Stomach (tissue), 9 donors: ENCODE results near the gene ACKR4. TPM values are rescaled to one million over a fixed set of nuclear protein-coding genes. Genes with fewer than 3 reads are reported as not detected.
"Not testable (repeated sequence)": the region's sequence is repeated elsewhere in the genome, so short reads cannot be mapped to it uniquely, and the experiment has no call there.

Experiments
- DNase-seq, 2 donors: peaks; one replicate each; pipeline versions ENCODE4 v3.0.0 to v3.0.0-alpha.2; 2013 to 2019
- H3K27ac ChIP-seq, 5 donors: fragments of 200-600 bp in 4 of 5; sonication (generic) in 4 of 5; one replicate each; pipeline ENCODE4 v1.5.1; 2013 to 2019; ENCODE audit warnings: mild to moderate bottlenecking in 1 of 5, moderate library complexity in 1 of 5
- H3K27me3 ChIP-seq, 3 donors: fragments of 200-600 bp; sonication (generic); one replicate each; pipeline ENCODE4 v1.5.1; 2017 to 2019; ENCODE audit warnings: mixed run types in 1 of 3
- H3K36me3 ChIP-seq, 4 donors: fragments of 200-600 bp; sonication (generic); 1 replicate in 3 of 4; 2 replicates in 1 of 4; pipeline ENCODE4 v1.5.1; 2016 to 2019
- H3K4me1 ChIP-seq, 4 donors: fragments of 200-600 bp; sonication (generic); one replicate each; pipeline ENCODE4 v1.5.1; 2016 to 2019
- H3K4me3 ChIP-seq, 4 donors: fragments of 200-600 bp; sonication (generic) in 3 of 4; one replicate each; pipeline ENCODE4 v1.5.1; 2016 to 2019; ENCODE audit warnings: mild to moderate bottlenecking in 1 of 4
- H3K9me3 ChIP-seq, 4 donors: fragments of 200-600 bp; sonication (generic); one replicate each; pipeline ENCODE4 v1.5.1; 2016 to 2019
- CTCF ChIP-seq, 7 experiments: fragments of 450-650 bp in 4 of 7; fragments of 200-600 bp in 3 of 7; sonication (generic) in 3 of 7; IDR thresholded peaks; one replicate each; pipeline ENCODE4 v1.5.1; 2016 to 2019; ENCODE audit warnings: antibody characterized with exemption in 7 of 7, control low read depth in 2 of 7, mild to moderate bottlenecking in 1 of 7
- EP300 ChIP-seq: sonication (generic); formaldehyde crosslinking; IDR thresholded peaks from one replicate; pipeline ENCODE4 v1.6.1; 2017; ENCODE audit warnings: antibody characterized with exemption
- POLR2A ChIP-seq, 4 donors: fragments of 450-650 bp; IDR thresholded peaks; one replicate each; pipeline ENCODE4 v1.6.1; 2016; ENCODE audit warnings: antibody characterized with exemption in 4 of 4, control low read depth in 2 of 4, mild to moderate bottlenecking in 1 of 4, moderate library complexity in 1 of 4
- POLR2AphosphoS5 ChIP-seq, 3 donors: sonication (generic); formaldehyde crosslinking; IDR thresholded peaks; one replicate each; pipeline ENCODE4 v1.6.1; 2016; ENCODE audit warnings: antibody characterized with exemption in 3 of 3
- WGBS, 5 donors: extraction: QIAGEN DNeasy Blood & Tissue Kit in 3 of 5; methylation state at CpG; one replicate each; pipeline versions ENCODE4 v1.1.5 to v1.1.7; 2013 to 2018; 5-methylcytosine and 5-hydroxymethylcytosine counted together
- intact Hi-C: fragments of 100-400 bp; cut with DNase I; formaldehyde crosslinking; loops from one replicate; pipeline ENCODE4 v1.15.1; 2023; ENCODE audit warnings: low total_unique reads
- polyA plus RNA-seq, 3 donors: library from polyadenylated mRNA; stranded (reverse); fragments of 200-250 nt; gene quantifications; one replicate each; pipeline ENCODE4 v1.2.3, GENCODE V29; 2013
- total RNA-seq, 5 donors: library from RNA; depleted of rRNA; stranded (reverse); fragments of >200 nt; gene quantifications; one replicate each; pipeline versions ENCODE4 v1.1.0 to v1.2.3, GENCODE V29; 2014 to 2016
- donor health status: healthy with polysubstance abuse.
- donor health status: Bipolar disorder and iron deficiency.
- donor health status: healthy.

ACKR4 gene
- total and polyA plus RNA-seq, 8 donors, result 0.58 to 16.7 (median 2.4) TPM

- WGBS, 5 donors, result 36 to 60% (median 46%) methylated on average over 2 of the region's 2 CpGs
- H3K36me3 ChIP-seq, result peaks cover 0 to 19% (median 15%) of the 10 kb centered on the region in 4 donors
- H3K27me3 ChIP-seq, result no peaks in the 10 kb centered on the region
- no peak for DNase-seq
- intact Hi-C loops, result no loop called here
- no peak for TF ChIP-seq POLR2A (IDR thresholded peaks at IDR 0.05)
- no peak for TF ChIP-seq POLR2AphosphoS5 (IDR thresholded peaks at IDR 0.05)
- TF ChIP-seq CTCF (IDR thresholded peaks at IDR 0.05), result no peak
- no peak for TF ChIP-seq EP300
- H3K4me3 ChIP-seq, result peak overlapping the region in 3 of 4 donors; percentile 12 to 25 (median 23)
- H3K9me3 ChIP-seq, result no peaks in the 10 kb centered on the region
- peaks cover 0 to 13% (median 0%) of the 10 kb centered on the region in 4 donors for H3K4me1 ChIP-seq
- peak overlapping the region in 4 of 5 donors; percentile 5 to 60 (median 42) for H3K27ac ChIP-seq
Measured at GRCh38 chr3:132597660-132598059, 590 bp downstream of the ACKR4 start.

- no peak overlapping the region for H3K27ac ChIP-seq
Measured at GRCh38 chr3:132598181-132598580, 1.1 kb downstream of the ACKR4 start.

GRCh38 chr3:132600614-132601013, 3.5 kb downstream of the ACKR4 start:
- peak in 1 of 2 donors; percentile 46 for DNase-seq
- H3K9me3 ChIP-seq, H3K4me3 ChIP-seq, H3K27ac ChIP-seq, H3K27me3 ChIP-seq, intact Hi-C loops: not testable (repeated sequence)
- Histone ChIP-seq H3K4me1 (peaks cover 0 to 14% (median 3%) of the 10 kb centered on the region in 4 donors), H3K36me3 (peaks cover 0 to 36% (median 27%) of the 10 kb centered on the region in 4 donors)
- WGBS, 5 donors, result no CpG with 5 or more reads among the region's 1 CpG

More at GRCh38 chr3:132598181-132598580, 1.1 kb downstream of the ACKR4 start:
- TF ChIP-seq POLR2AphosphoS5 (IDR thresholded peaks at IDR 0.05) (no peak), CTCF (IDR thresholded peaks at IDR 0.05) (no peak), POLR2A (IDR thresholded peaks at IDR 0.05) (no peak), EP300 (no peak)
- peak overlapping the region in 1 of 4 donors; percentile 25 for H3K4me3 ChIP-seq
- H3K4me1 ChIP-seq, result peaks cover 0 to 13% (median 0%) of the 10 kb centered on the region in 4 donors
- 44 to 59% (median 51%) methylated on average over 3 of the region's 3 CpGs for WGBS, 5 donors
- H3K36me3 ChIP-seq, result peaks cover 0 to 24% (median 20%) of the 10 kb centered on the region in 4 donors
- H3K27me3 ChIP-seq, result no peaks in the 10 kb centered on the region
- no peak for DNase-seq
- intact Hi-C loops, result no loop called here
- no peaks in the 10 kb centered on the region for H3K9me3 ChIP-seq

DNA sequence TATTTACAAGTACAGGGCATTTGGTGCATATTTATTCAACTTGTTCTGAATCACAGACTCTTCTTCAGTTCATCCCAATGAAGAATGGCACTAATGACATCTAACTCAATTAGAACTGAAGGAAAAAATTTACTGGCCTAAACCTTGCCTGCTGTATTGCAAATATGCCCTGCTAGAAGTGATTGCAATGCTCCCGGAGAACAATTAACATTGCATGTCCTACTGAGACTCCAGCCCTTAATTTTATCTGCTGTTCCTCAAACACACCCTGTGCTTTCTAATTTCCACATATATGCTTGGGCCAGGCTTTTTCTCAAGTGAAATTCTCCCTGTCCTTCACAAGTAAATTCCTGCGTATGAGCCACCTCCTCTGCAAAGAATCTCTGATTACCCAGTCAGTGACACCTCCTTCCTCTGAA, 8.3 kb downstream of the ACKR4 start:
- H3K27me3 ChIP-seq, result no peaks in the 10 kb centered on the region
- WGBS, 5 donors, result 68 to 80% (median 72%) methylated on average over 2 of the region's 2 CpGs
- TF ChIP-seq CTCF (IDR thresholded peaks at IDR 0.05) (no peak), POLR2AphosphoS5 (IDR thresholded peaks at IDR 0.05) (no peak), POLR2A (IDR thresholded peaks at IDR 0.05) (no peak), EP300 (no peak)
- intact Hi-C loops, result no loop called here
- no peak overlapping the region for H3K4me3 ChIP-seq
- no peak for DNase-seq
- peaks cover 0 to 9% (median 4%) of the 10 kb centered on the region in 4 donors for H3K4me1 ChIP-seq
- H3K36me3 ChIP-seq, result peaks cover 0 to 47% (median 25%) of the 10 kb centered on the region in 4 donors
- H3K9me3 ChIP-seq, result peaks cover 0 to 4% (median 0%) of the 10 kb centered on the region in 4 donors
- no peak overlapping the region for H3K27ac ChIP-seq

- WGBS, 5 donors, result 68 to 86% (median 75%) methylated on average over 1 of the region's 1 CpG
- intact Hi-C loops, result no loop called here
Measured at GRCh38 chr3:132606085-132606484, 9.0 kb downstream of the ACKR4 start.

DNA sequence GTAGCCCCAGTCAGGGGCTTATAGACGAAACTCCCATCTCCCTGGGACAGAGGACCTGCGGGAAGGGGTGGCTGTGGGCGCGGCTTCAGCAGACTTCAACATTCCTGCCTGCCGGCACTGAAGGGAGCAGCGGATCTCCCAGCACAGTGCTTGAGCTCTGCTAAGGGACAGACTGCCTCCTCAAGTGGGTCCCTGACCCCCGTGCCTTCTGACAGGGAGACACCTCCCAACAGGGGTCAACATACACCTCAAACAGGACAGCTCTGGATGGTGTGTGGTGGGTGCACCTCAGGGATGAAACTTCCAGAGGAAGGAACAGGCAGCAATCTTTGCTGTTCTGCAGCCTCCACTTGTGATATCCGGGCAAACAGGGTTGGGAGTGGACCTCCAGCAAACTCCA, 9.6 kb downstream of the ACKR4 start:
- intact Hi-C loops, H3K4me3 ChIP-seq, H3K9me3 ChIP-seq, H3K27me3 ChIP-seq, DNase-seq, H3K4me1 ChIP-seq, H3K27ac ChIP-seq: not testable (repeated sequence)
- peaks cover 0 to 47% (median 25%) of the 10 kb centered on the region in 4 donors for H3K36me3 ChIP-seq
- 85 to 89% (median 85%) methylated on average over 8 of the region's 8 CpGs for WGBS, 5 donors

More at GRCh38 chr3:132606085-132606484, 9.0 kb downstream of the ACKR4 start:
- H3K9me3 ChIP-seq, result peaks cover 0 to 4% (median 0%) of the 10 kb centered on the region in 4 donors
- peaks cover 0 to 9% (median 4%) of the 10 kb centered on the region in 4 donors for H3K4me1 ChIP-seq
- no peak overlapping the region for H3K27ac ChIP-seq
- H3K27me3 ChIP-seq, result no peaks in the 10 kb centered on the region
- no peak for TF ChIP-seq POLR2AphosphoS5 (IDR thresholded peaks at IDR 0.05)
- no peak for DNase-seq
- H3K36me3 ChIP-seq, result peaks cover 0 to 47% (median 25%) of the 10 kb centered on the region in 4 donors
- no peak overlapping the region for H3K4me3 ChIP-seq

GRCh38 chr3:132615301-132615700, 18.2 kb downstream of the ACKR4 start:
- intact Hi-C loops, H3K9me3 ChIP-seq, H3K4me1 ChIP-seq, H3K27me3 ChIP-seq, H3K4me3 ChIP-seq, DNase-seq, H3K27ac ChIP-seq: not testable (repeated sequence)
- H3K36me3 ChIP-seq, result peaks cover 0 to 34% (median 15%) of the 10 kb centered on the region in 4 donors
- 96 to 100% (median 98%) methylated on average over 3 of the region's 3 CpGs for WGBS, 5 donors
